HG03565 (cell line): ENCODE measurements around the gene CLIC4.
A peak's percentile ranks its signal among the peaks of the same experiment; 100 is the strongest.
"Not testable (repeated sequence)": the region's sequence is repeated elsewhere in the genome, so short reads cannot be mapped to it uniquely, and the experiment has no call there.

Source experiments
- ATAC-seq: cut with Tn5 transposase; IDR thresholded peaks from one replicate; pipeline ENCODE4 v1.9.1; 2021; ENCODE audit warnings: mild to moderate bottlenecking, moderate library complexity; ENCODE audit not compliant: unreplicated experiment

Gene CLIC4

GRCh38 chr1:24803220-24803619, 58.0 kb downstream of the CLIC4 start:
- no peak for ATAC-seq

DNA sequence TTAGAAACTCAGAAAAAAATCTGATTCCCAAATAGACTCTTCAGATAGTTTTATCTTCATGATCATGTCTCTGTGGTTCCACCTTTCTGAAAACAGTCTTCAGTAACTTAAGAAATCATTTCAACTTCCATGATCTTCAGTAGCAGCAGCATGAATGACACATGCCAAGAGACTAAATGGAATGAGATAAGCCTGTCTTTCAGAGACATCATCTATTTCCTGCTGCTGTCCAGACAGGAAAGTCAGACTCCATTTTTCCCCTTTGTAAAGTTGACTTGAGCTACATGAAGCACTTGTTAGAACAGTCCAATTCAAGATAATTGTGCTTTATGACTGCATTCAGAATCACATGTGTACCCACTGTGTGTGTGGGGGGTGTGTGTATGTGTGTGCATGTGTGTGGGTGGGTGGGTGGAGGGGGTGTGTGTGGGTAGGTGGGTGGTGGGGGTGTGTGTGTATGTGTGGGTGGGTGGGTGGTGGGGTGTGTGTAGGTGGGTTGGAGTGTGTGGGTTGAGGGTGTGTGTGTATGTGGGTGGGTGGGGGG, 58.8 kb downstream of the CLIC4 start:
- no peak for ATAC-seq

DNA sequence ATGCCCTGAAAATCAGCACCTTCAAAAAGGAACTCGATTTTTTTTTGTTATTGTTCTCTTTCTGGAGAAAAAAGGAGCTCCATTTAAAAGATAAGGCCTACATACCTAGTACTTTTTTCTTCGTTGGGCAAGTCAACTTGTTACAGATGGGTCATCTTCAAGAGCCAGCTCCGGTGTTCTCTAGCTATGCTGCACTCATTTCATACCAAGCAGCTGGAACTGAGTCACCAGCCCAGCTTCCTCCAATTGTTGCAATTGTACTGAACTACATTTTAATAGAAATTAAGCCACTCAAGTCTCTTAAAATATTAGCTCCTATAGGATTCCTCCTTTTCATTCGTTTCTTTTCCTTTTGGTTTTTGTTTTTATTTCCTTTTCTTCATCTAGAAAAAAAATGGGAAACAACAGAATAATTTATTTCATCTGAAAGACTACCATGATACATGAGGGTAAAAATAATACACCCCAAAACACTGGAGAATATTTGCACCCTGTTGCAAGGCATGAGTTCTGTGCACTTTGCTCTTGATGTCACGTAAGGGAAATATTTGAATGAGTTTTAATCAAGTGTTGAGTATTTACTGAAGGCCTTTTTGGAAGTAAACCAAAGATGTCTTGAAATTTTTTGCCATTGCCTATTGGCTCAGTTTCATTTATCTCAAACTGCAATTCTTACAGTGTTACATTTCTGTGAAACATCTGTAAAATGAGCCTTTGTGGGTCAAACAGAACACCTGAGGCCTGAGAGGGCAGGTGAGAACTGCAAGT, 60.5 kb downstream of the CLIC4 start:
- no peak for ATAC-seq

DNA sequence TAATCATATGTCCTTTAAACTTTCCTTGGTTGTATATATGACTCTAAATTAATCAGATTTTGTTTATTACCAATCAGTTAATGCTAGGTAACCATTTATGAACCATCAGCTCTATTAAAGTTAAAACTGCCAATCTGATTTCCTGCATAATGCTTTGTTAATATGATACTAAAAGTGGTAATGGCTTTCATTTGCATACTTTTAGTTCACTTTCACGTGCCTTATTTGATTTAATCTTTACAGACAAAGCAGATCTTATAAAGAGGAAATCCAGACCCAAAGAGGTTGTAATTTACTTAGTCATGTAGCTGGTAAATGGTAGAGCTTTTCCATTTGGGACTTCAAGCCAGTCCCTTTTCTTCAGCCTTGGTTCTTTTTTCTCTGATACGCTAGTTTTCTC, 61.3 kb downstream of the CLIC4 start:
- no peak for ATAC-seq

DNA sequence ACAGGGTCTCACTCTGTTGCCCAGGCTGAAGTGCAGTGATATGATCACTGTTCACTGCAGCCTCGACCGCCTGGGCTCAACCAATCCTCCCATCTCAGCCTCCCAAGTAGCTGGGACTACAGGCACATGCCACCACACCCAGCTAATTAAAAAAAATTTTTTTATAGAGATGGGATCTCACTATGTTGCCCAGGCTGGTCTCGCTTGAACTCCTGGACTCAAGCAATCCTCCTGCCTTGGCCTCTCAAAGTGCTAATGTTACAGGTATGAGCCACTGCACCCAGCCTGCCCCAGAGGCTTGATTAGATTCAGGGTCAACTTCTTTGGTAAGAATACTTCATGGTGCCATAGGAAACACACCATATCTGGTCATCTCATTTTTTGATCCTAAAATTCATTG, 66.2 kb downstream of the CLIC4 start:
- ATAC-seq = not testable (repeated sequence)

DNA sequence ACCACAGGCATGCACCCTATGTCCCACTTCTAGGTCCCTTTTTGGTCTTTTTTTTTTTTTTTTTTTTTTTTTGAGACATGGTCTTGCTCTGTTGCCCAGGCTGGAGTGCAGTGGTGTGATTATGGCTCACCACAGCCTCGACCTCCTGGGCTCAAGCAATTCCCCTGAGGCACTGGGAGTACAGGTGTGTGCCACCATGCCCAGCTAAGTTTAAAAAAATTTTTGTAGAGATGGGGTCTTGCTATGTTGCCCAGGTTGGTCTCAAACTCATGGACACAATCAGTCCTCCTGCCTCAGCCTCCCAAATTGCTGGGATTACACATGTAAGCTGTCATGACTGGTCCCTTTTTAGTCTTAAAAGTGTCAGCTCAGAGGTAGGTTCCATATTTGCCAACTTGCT, 75.0 kb downstream of the CLIC4 start:
- ATAC-seq = not testable (repeated sequence)

- ATAC-seq = no peak
Measured at GRCh38 chr1:24822887-24823286, 77.6 kb downstream of the CLIC4 start.

DNA sequence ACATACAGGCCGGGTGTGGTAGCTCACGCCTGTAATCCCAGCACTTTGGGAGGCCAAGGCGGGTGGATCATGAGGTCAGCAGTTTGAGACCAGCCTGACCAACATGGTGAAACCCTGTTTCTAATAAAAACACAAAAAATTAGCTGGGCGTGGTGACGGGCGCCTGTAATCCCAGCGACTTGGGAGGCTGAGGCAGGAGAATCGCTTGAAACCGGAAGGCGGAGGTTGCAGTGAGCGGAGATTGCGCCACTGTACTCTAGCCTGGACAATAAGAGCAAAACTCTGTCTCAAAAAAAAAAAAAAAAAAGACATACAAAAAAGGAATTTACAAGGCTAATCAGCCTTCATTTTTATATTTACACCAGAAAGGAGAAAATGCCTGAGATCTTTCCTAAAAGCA, 78.2 kb downstream of the CLIC4 start:
- ATAC-seq = not testable (repeated sequence)

DNA sequence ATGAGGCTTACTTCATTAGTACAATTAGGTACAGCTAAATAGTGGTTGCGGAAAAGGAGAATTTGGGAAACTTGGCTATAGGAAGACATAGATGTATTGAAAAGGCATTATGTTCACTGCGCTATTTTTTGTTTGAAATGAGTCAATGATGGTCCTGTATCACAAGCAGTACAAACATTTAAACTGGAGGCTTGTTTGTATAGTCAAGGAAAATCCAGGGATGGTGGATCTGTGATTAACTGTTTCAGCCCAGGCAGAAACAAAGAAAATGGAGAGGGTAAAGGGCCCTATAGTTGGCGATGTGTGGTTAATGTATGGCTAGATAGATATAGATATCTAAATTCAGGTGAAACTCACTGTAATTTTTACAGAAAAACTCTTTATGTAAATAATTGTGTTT, 79.9 kb downstream of the CLIC4 start:
- no peak for ATAC-seq

GRCh38 chr1:24826510-24826909, 81.3 kb downstream of the CLIC4 start:
- no peak for ATAC-seq

GRCh38 chr1:24827379-24828135, 82.3 kb downstream of the CLIC4 start:
- no peak for ATAC-seq

DNA sequence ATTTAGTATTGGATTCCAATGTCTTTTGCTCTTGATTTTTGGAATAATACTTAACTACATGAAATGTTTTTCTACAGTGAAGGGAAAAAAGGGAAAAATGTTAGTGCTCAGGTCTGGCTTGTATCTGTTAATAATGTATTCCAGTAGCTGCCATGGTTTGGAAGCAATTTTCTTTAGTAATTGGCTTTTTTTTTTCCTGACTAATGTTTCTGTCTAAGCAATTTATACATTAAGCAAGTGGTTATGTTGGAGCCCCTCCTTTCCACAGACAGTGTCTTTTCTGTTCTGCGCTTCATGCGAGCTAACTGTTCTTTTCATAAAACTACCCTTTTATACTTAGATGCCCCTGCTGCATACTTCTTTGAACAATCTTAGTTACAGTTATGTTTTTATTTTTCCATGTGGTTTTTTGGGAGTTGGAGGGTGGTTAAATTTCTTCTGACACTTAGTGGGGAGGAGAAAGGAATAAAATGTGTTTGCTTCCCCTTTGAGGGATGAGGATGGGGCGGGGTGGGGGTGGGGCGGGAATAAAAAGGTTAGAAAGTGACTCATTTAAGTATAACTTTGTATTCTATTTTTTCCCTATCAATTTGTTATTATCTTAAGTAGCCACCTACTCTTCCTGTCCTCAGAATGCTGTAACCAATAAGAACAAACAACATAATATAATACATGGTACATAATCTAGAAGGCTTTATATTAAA, 83.1 kb downstream of the CLIC4 start:
- ATAC-seq = no peak

- no peak for ATAC-seq
Measured at GRCh38 chr1:24828887-24829192, 83.6 kb downstream of the CLIC4 start.

DNA sequence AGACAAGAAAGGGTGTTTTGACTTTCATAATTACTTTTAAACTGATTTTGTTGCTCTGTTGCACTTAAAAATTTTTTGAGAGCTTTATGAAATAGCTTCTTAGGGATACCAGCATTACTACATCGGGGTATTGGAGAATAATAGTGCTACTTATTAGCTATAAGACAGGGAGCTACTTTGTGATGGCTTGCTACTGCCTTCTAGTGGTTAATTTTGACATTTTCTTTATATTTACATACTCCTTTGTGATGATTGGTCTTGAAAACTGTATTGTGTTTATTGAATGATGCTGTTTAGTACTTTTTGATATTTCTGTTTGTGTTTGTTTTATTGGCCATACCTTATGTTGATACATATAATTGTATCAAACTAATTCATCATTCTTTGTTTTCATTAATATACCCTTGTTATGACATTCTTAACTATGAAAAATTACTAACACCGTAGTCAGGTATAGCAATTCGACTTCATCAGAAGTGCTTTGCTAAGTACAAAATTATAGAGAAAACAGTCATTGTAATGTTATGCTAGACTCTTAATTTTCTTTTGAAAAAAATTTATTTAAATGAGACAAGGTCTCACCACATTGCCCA, 85.5 kb downstream of the CLIC4 start:
- no peak for ATAC-seq

DNA sequence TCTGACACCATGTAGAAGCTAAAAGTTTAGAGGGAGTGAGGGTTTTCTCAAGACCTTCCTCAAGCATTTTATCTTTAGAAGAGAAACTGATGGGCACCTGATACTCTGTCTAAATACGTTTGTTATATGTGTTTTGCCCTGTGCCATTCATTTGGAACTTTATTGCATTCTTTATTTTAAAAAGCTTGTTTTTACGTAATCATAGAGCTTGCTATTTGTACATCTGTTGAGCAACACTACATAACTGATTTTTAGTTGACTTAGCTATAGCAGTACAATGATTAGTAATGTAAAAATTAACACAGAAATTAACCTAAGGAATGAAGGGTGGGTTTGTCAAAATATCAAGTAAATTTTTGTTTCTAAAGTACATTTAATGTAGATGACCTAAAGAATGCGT, 96.3 kb downstream of the CLIC4 start:
- no peak for ATAC-seq

- no peak for ATAC-seq
Measured at GRCh38 chr1:24846671-24847070, 101.4 kb downstream of the CLIC4 start.

DNA sequence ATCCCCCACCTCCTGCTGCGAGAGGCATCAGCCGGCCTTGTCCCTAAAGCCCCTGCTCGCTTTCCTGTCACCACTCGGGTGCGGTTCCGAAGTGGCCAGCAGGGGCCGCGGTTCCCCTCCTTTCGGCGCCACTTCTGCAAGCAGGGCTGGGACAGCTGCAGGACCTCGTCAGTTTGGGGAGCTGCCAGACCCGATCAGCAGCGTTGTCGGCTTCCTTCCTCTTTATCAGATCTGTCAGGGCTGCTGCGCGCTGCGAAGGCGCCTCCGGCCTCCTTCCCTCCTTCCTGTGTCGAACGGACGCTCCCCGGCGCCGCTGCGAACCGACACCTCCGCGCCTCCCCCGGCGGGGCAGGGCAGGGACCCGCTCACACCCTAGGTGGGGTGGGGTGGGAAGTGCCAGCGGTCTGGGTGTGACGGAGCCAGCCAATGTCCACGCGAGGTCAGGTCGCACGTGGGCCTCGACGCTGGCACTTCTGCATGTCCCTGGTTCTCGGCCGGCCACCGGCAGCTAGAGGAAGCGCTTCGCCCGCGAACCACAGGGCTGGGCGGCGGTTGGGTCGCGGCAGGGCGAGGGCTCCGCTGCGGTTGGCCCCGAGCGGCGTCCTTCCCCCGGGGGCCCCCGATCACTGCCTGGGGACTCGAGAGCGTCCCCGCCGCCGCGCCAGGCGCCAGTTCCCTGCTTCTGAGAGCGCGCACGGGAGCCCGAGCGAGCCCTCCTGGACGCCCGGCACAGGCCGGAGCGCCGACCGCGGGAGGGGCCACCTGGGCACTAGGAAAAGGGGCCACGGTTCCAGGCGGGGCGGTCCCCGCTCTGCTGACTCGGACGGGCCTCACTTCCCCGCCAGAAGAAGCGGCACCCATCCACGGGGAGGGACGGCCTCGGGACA, 103.0 kb downstream of the CLIC4 start:
- peak; percentile 82 for ATAC-seq

GRCh38 chr1:24849672-24850295, 104.5 kb downstream of the CLIC4 start:
- ATAC-seq = no peak

DNA sequence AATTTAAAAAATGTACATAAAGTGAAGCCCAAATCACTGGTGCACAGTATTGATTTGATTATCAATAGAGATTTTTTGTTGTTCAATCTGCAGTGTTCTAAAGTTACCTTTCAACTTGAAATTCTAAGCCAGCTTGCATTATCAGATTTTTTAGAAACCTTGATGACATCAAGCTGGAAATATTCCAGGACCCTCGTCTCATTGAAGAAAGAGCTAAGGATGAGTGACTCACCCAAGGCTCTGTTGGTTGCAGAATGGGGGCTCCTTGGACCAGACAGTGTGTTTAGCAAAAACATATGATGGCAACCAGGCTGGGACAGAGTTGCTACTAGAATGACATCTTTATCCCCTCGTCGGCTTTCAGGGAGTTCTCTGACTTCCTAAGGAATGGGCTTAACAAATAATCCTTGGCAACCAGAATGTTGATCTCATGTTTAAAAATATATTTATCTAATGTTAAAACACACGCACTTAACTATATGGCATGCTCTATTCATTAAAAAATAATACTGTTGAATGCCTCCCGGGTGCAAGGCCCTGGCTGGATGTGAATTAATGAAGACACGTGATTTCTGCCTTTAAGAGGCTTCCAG, 105.2 kb downstream of the CLIC4 start:
- no peak for ATAC-seq
